PC-3 (cell line): ENCODE data around the gene RSBN1L.

Experiments
- CTCF ChIP-seq: fragments of 300-600 bp; sonication (generic); conservative IDR thresholded peaks from 2 replicates; pipeline ENCODE4 v1.5.1; 2017; ENCODE audit warnings: antibody characterized with exemption, low read depth, mild to moderate bottlenecking, low read length
- EZH2 ChIP-seq: fragments of 300-600 bp; sonication (generic); IDR thresholded peaks from one replicate; pipeline ENCODE4 v1.6.1; 2017; ENCODE audit warnings: antibody characterized with exemption, mild to moderate bottlenecking, low read length; ENCODE audit not compliant: unreplicated experiment
- EZH2phosphoT487 ChIP-seq: fragments of 300-600 bp; sonication (generic); IDR thresholded peaks from 2 replicates; pipeline ENCODE4 v1.6.1; 2018; ENCODE audit warnings: mild to moderate bottlenecking, antibody characterized with exemption, low read length, borderline replicate concordance

GRCh38 chr7:77747178-77747577 is 50.9 kb downstream of the RSBN1L start:
- TF ChIP-seq CTCF (no peak), EZH2phosphoT487 (no peak), EZH2 (no peak)
